Activated CD8-positive, alpha-beta memory T cell treated with anti-CD3 and anti-CD28 coated beads for 24 hours (primary cell): ENCODE measurements around the gene CMBL.
A peak's percentile ranks its signal among the peaks of the same experiment; 100 is the strongest.
"Not testable (repeated sequence)": the region's sequence is repeated elsewhere in the genome, so short reads cannot be mapped to it uniquely, and the experiment has no call there.

Experiments
- DNase-seq: peaks from one replicate; pipeline ENCODE4 v3.0.0-alpha.2; 2020

CMBL gene

DNA sequence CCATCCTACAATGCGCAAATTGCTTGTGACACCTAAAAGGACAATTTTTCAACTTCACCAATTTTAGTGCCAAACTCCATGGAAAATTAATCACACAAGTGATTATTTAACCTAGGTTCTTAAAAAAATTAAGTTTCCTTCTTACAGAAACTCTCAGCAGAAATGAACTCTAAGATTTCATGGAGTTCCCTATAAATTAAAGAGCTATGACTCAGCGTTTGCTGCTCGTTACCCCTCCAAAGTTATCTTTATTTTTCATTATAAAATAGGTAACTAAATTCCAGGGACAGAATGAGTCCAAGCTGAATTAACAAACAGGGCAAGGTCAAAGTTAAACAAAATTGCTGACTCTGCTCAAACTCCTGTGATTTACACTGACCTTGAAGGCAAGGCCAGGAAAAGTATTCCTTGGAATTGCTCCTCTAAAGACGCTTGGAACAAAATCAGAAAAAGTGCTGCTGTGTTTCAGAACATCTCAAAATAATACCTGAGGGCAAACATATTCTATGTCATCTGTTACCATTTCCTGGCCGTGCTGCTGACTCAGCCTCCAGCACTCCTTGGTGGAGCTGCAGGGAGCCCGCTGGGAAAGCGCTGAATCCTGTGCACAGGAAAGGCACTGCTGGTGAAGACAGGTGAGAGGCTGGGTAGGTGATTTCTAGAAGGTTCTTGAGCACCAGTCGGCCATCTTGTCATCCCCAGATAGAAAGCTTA is 2.5 kb upstream of the CMBL start:
- no peak for DNase-seq

GRCh38 chr5:10308844-10309243 is 1.1 kb upstream of the CMBL start:
- no peak for DNase-seq

- DNase-seq, result no peak
These were observed 896 bp downstream of the CMBL start for GRCh38 chr5:10306806-10307205.

GRCh38 chr5:10306114-10306513 is 1.6 kb downstream of the CMBL start:
- no peak for DNase-seq

GRCh38 chr5:10304932-10305331 is 2.8 kb downstream of the CMBL start:
- DNase-seq, result no peak

DNA sequence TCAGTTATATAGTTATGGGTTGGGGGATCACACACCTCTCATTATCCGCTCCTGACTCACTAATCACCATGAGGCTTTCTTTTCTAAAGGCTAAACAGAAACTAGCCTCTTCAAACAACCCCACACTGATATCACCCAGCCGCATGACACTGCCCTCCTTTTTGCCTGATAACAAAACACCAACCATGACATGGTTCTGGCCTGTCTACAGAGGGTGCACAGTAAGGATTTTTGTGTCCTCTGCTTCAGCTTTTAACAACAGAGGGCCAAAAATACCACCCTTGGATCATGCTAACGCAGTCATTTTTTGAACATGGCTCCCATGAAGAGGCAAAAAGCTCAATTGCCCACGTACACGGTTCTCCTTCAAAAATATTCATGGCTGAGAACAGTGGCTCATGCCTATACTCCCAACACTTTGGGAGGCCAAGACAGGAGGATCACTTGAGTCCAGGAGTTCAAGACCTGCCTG is 4.0 kb downstream of the CMBL start:
- no peak for DNase-seq

GRCh38 chr5:10303201-10303600 is 4.5 kb downstream of the CMBL start:
- no peak for DNase-seq

GRCh38 chr5:10301842-10302610 is 5.7 kb downstream of the CMBL start:
- no peak for DNase-seq

- no peak for DNase-seq
These were observed 6.4 kb downstream of the CMBL start for GRCh38 chr5:10301266-10301665.

DNA sequence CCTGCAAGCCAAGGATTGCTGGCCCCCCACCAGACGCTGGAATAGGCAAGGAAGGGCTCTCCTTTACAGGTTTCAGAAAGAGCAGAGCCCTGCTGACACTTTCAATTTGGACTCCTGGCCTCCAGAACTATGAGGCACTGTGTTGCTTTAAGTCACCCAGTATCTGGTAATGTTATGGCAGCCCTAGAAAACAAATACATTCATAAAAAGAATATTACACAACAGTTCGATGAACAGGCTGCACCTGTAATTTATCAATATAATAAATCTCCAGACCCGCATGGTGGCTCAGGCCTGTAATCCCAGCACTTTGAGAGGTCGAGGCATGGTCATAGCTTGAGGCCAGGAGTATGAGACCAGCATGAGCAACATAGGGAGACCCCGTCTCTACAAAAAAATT is 7.5 kb downstream of the CMBL start:
- no peak for DNase-seq

- DNase-seq, result no peak
These were observed 10.0 kb downstream of the CMBL start for GRCh38 chr5:10297646-10298204.

GRCh38 chr5:10295619-10296326 is 11.9 kb downstream of the CMBL start:
- DNase-seq, result no peak

- no peak for DNase-seq
These were observed 13.6 kb downstream of the CMBL start for GRCh38 chr5:10293907-10294662.

GRCh38 chr5:10291692-10292339 is 15.9 kb downstream of the CMBL start:
- no peak for DNase-seq

GRCh38 chr5:10290438-10290837 is 17.3 kb downstream of the CMBL start:
- DNase-seq, result no peak

DNA sequence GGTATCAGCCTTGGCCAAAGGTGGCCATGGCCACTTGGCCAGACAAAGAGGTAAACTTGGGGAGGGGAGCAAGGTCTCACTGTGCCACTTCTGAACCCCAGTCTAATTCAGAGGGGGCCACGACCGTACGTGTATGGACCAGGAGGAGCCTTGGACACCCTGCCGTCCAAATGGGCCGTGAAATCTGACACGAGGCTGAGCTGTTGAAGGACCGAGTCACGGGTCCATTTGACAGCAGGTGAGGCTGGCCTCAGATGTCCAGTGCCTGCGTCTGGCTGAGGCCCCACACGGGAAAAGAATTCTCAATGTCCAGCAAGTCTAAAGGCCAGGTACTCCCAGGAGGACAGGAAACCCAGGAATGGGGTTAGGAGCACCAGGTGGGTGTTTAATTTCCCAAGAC is 17.7 kb downstream of the CMBL start:
- no peak for DNase-seq

GRCh38 chr5:10289353-10289752 is 18.3 kb downstream of the CMBL start:
- no peak for DNase-seq

DNA sequence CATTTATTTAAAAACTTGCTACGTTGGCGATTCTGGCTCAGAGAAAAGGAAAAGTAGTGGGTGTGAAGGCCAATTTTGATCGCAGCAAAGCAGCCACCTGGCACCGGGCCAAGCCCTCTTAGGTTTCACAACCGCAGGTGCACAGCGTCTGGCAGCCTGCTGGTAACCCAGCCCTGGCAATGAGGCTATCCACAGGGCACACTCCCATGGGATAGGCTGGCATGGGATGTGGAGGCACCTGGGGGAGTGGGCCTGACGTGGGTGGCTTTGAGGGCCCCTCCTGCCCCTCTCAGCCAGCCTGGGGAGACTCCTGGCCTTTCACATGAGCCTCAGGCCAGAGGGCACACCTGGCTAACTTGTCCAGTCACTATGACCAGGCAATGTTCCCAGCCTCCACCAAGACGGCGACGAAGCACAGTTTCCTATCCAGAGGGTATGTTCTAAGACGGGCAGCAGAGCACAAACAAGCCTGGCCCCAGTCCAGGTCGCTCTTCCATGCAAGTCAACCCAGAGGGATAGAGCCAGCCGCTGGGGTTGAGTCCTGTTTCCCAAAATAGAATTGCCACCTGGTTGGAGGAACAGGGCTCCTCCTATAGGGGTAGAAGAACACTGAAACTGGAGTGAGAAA is 19.0 kb downstream of the CMBL start:
- peak; percentile 64 for DNase-seq

GRCh38 chr5:10286862-10287227 is 20.9 kb downstream of the CMBL start:
- no peak for DNase-seq

- DNase-seq, result no peak
These were observed 21.4 kb downstream of the CMBL start for GRCh38 chr5:10286162-10286861.

GRCh38 chr5:10285362-10285761 is 22.3 kb downstream of the CMBL start:
- DNase-seq, result not testable (repeated sequence)
